Activated gamma-delta T cell (primary cell): ENCODE measurements around the gene ZNF772.

Experiments
- DNase-seq: peaks from one replicate; lab custom pipeline; 2025; lab: John Stamatoyannopoulos, UW

ZNF772 gene

DNA sequence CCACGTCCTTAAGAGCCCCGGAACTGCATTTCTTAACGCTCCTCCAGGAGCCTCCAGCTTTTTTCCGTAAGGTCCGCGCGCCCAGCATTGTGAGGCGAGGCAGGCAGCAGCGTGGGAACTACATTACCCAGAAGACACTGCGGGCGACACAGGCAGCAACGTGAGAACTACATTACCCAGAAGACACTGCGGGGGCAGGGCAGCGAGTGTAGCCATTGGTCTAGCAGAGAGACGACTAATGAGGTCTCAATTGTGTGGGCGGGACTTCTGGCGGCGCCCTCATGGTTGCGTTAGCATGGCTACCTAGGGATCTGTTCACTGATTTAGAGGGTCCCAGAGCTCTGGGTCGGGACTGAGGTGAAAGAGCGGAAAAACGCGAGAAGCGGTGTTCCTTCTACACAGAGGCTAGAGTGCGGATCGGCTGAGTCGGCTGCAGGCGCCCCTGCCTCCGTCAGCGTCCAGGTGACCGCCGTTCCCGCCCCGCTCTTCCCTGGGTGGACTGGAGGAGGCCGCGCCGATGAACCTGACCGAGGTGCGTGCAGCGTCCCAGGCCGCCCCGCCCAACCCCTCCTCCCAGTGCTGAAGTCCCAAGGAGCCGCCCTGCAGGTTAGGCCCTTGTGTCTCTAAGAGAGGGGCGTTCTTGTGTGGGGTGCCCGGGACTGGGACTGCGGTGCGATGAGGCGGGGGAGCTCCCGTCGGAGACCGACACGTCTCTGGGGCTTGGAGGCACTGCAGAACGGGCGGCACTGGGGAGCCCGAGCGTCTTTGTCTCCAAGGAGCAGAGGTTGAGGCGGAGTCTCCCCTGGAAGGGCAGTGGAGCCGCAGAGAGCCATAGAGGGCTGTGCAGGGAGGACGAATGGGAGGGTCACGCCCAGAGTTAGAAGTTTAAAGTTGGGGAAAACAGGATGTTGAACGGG, 42.0 kb downstream of the ZNF772 start, which contains the start of gene ZNF749:
ZNF749 (plus strand) TSS at position 264 of the 917 bp plus-strand sequence; CDS start at position 518, 254 bp downstream.
- peak; percentile 45 for DNase-seq

DNA sequence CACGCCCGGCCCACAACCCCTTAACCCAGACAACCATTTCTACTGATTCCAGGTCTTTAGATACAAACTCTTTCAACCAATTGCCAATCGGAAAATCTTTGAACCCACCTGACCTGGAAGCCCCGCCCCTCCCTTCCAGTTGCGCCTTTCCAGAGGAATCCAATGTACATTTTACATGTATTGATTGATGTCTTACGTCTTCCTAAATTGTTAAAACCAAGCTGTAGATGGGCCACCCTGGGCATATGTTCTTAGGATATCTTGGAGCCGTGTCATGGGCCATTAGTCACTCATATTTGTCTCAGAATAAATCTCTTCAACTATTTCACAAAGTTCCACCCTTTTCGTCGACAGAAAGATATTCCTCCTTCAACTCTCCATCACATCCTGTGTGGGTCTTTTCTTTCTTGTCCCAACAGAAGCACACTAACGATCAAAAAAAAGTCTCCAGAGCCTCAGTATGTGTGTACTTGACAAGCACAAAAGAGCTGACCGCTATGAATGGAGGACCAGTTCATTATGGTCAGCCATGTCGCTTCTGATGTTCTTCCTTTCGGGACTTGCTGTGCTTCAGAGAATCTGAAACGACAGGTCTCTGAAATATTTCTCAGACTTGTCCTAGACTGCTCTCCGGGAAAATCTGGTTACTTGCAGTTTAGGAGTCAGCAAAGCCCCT, 42.8 kb downstream of the ZNF772 start:
- no peak for DNase-seq

DNA sequence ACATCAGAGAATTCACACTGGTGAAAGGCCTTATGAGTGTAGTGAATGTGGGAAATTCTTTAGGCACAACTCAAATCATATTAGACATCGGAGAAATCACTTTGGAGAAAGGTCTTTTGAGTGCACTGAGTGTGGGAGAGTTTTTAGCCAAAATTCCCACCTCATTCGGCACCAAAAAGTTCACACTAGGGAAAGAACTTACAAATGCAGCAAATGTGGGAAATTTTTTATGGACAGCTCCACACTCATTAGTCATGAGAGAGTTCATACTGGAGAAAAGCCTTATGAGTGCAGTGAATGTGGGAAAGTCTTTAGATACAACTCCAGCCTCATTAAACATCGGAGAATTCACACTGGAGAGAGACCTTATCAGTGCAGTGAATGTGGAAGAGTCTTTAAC, 56.3 kb downstream of the ZNF772 start:
- DNase-seq, result no peak

DNA sequence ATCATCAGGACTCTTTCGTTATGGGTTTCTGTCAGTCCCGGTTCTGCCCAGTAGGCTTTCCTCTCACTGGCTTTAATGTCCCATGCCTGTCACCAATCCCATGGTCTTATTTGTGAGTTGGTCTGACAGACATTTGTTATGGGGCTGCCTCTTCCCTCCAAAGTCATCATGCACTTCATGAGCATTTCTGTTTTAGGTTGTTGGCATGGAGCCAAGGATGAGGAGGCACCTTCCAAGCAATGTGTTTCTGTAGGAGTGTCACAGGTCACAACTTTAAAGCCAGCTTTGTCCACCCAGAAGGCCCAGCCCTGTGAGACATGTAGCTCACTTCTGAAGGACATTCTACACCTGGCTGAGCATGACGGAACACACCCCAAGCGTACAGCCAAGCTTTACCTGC, 57.9 kb downstream of the ZNF772 start:
- DNase-seq, result no peak
